Measurements from ENCODE around the gene SH3RF3. TPM values are rescaled to one million over a fixed set of nuclear protein-coding genes. Genes with fewer than 3 reads are reported as not detected.

Gene SH3RF3
- total RNA-seq, 2 donors from 2014 or later: 1.3 to 2.7 TPM

GRCh38 chr2:109242210-109242653 is 113.2 kb downstream of the SH3RF3 start:
- ATAC-seq: no peak
- intact Hi-C loops (cut with DNase I, micrococcal nuclease): no loop called here
- no peak for DNase-seq

- DNase-seq: no peak
- ATAC-seq: no peak
- intact Hi-C loops (cut with DNase I, micrococcal nuclease): no loop called here
These were observed 113.8 kb downstream of the SH3RF3 start for GRCh38 chr2:109242654-109243331.

- DNase-seq (no peak), ATAC-seq (no peak)
- intact Hi-C loops (cut with DNase I, micrococcal nuclease): no loop called here
These were observed 114.7 kb downstream of the SH3RF3 start for GRCh38 chr2:109243526-109244303.

GRCh38 chr2:109244304-109244582 is 115.2 kb downstream of the SH3RF3 start:
- intact Hi-C loops (cut with DNase I, micrococcal nuclease): no loop called here
- DNase-seq: no peak
- ATAC-seq: no peak

DNA sequence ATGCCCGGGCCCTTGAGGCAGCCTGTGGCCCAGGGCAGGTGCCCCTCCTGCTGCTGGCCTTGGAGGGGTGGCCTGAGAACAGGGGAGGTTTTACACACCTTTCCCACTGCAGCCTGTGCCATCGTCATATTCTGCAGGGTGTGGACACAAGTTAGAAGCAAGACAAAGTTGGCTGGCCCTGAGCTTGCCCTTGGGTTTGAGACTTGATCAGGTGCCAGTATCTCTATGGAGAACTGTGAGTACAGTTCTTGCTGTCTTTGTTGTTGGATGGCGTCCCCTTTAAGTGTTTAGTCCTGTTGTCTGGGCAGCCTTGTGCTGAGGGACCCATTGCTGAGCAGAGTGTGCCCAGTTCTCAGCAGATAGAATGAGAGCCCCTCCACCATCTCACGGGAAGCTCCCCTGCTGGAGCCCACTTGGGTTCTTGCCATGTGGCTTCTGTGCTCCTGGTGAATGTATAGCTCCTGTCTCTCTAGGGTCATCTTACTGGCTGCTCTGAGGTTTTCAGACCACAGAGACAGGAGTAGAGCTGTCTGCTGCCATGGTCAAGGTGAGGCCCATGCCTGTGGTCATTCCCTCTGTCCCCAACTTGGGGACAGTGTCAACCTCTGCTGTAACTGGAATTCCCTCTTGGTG is 115.9 kb downstream of the SH3RF3 start:
- ATAC-seq: no peak
- intact Hi-C loops (cut with DNase I, micrococcal nuclease): no loop called here
- no peak for DNase-seq

GRCh38 chr2:109246176-109246575 is 117.2 kb downstream of the SH3RF3 start:
- intact Hi-C loops (cut with DNase I, micrococcal nuclease): no loop called here
- no peak for ATAC-seq
- DNase-seq: no peak

DNA sequence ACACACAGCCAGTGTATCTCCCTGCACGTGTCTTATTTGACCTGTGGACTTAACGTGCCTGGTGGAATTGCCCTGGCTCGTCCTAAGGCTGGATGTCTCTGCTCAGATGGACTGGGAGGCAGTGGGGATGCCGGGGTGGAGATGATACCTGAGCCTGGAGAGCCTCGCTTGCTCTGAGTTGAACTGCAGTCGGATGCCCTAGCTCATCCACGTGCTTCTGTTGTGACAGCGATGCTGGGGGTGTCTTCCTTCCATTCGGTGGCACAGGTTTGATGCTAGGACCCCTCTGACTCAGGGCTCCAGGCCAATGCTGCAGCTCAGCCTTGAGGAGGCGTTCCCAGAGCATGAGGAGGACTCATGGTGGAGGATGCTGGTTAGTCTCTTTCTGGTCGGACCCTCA is 117.6 kb downstream of the SH3RF3 start:
- no peak for ATAC-seq
- no peak for DNase-seq
- intact Hi-C loops (cut with DNase I, micrococcal nuclease): no loop called here

GRCh38 chr2:109247340-109247739 is 118.3 kb downstream of the SH3RF3 start:
- peak; percentile 99 for ATAC-seq
- intact Hi-C loops (cut with DNase I, micrococcal nuclease): no loop called here
- peak; percentile 36 to 41 for DNase-seq

DNA sequence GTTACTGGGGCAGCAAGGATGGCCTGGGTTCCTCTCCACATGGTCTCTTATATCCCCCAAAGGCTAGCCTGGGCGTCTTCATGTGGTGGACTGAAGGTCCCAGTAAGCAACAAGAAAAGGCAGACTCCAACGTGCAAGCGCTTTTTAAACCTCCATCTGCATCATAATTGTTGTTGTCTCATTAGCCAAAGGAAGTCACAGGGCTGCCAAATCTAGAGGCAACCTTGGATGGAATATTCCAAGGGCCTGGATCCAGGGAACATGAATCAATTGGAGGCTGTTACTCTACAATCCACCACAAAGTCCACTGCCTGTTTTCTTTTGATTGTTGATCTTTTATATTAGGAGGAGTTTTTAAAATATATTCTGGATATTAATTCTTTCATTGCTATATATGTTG is 118.8 kb downstream of the SH3RF3 start:
- peak; percentile 20 for ATAC-seq
- DNase-seq: no peak
- intact Hi-C loops (cut with DNase I, micrococcal nuclease): no loop called here

DNA sequence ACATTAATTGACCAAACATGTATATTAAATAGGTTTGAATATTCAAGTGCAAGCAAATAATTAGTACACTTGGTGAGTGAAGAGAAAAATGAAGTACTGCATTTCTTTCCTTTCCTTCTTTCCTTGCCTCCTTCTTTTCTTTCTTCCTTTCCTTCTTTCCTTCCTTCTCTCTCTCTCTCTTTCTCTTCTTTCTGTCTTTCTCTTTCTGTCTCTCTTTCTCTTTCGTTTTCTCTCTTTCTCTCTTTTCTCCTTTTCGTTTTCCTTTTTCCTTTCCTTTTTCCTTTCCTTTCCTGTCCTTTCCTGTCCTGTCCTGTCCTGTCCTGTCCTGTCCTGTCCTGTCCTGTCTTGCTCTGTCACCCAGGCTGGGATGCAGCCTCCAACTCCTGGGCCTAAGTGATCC is 119.6 kb downstream of the SH3RF3 start:
- intact Hi-C loops (cut with DNase I, micrococcal nuclease): no loop called here

DNA sequence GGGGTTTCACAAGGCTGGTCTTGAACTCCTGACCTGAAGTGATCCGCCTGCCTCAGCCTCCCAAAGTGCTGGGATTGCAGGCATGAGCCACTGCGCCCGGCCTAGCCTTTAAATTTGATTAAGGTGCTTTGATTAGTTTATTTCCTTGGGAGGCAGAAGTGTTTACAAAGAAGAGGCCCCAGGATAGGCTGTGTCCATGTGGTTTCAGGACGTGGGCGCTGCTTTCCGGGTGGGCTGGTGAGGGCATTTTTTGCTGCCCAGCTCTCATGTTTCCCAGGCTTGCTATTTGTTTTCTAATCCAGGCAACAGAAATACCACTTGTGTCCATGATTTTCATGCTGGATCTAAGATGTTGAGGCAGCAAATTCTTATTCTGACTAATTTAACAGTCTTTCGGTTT is 124.2 kb downstream of the SH3RF3 start:
- DNase-seq: no peak
- intact Hi-C loops (cut with DNase I, micrococcal nuclease): no loop called here
- no peak for ATAC-seq

More for the DNA sequence above, 119.6 kb downstream of the SH3RF3 start:
- DNase-seq: no peak
- no peak for ATAC-seq

DNA sequence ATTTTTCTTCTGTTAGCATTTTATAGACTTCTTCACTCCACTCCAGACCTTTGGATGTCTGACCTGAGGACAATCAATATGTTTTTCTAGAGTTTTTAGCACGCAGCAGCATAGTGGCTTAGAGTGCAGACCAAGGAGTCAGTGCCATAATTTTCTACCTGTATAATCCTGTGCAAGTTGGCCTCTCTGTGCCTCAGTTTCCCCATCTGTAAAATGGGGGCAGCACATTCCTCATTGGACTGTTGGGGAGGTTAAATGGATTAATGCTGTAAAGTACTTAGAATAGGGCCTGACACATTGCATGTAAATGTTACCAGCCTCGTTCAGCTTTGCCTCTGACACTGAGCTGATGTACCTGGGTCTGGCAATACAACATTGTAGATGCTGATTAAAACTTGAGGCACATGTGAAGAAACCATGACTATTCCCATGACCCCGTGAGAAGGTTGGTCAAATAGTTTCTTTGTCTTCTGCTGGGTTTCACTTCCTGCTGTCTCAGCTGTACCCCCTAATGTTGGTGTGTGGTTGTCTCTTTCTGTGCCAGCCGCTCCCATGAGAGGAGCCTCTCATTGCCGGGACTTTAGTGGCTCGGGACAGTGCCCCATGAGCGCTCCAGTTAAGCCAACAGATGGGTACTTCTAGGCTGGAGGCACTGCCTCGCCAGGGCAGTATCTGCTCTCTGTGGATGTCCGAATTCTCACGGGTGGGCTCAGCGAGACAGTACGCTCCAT is 125.3 kb downstream of the SH3RF3 start:
- ATAC-seq (no peak), DNase-seq (no peak)
- intact Hi-C loops (cut with DNase I, micrococcal nuclease): no loop called here

DNA sequence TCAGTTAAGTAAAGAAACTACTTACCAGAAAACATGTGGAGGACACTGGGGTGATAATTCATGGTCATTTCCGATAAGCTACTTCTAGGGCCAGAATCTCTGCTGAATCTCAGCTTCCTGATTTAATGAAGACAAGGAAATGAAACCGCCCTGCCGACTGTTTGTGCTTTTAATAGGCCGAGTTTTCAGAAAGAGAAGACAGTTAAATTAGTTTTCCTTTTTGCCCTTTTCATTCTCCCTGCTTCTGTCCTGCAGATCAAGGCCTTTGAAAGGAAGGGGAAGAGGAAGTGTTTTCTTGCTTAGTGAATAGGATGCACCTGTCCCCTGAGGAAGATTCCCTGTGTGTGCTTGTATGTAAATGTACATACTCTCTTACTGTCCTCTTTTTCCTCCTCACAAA is 126.6 kb downstream of the SH3RF3 start:
- intact Hi-C loops (cut with DNase I, micrococcal nuclease): no loop called here
- no peak for ATAC-seq
- no peak for DNase-seq

GRCh38 chr2:109256111-109256510 is 127.1 kb downstream of the SH3RF3 start:
- intact Hi-C loops (cut with DNase I, micrococcal nuclease): no loop called here
- ATAC-seq (no peak), DNase-seq (no peak)

DNA sequence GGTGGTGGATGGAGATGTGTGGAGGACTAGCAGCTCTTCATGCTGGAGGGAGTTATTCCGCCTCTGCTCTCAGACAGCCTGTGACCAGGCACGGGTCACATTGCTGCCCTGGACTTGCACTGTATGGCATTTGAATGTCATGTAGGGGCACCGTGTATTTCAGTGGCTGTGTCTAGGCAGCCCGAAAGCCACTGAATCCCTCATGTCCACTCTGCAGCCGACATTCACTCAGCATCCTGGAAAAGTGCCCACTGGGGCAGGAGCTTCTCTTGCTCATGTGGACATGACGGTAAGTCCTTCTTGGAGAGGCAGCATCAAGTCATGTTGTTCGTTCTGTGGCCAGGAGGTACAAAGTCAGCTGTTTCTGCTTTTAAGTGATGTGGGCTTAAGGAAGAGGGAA is 127.9 kb downstream of the SH3RF3 start:
- ATAC-seq (no peak), DNase-seq (no peak)
- intact Hi-C loops (cut with DNase I, micrococcal nuclease): no loop called here

DNA sequence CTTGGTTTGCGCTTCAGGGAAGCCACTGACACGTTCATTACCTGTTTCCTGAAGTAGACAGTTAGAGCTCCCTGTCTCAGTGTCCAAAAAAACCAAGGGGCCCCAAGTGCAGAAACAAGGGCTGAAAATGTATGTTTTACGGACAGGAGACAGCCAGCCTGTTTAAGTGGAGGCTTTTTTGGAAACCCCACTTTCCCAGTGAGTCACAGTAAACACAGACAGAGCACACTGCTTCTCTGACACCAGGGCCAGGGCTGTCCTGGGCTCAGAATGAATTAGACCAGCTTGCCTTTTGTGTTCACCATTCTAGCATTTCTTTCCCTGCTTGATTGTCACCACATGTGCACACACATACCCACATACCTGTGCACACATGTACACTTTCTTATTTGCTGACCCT is 128.6 kb downstream of the SH3RF3 start:
- ATAC-seq (no peak), DNase-seq (no peak)

DNA sequence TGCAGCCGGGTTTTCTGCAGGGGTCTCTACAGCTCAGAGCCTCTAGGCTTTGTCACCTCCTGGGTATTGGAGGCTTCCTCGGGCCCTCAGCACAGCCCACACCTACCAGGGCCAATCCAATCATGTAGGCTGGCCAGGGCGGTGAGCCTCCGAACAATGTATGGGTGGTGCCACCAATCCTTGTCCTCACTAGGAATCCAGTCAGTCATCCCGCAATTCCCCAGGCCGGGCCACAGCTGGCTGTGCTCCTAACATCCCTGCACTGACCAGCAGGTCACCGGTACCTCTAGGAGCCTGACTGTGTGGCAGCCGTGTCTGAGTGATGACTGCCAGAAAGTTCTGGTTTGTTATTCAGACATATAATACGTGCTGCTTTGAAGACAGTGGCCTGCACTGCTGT is 129.4 kb downstream of the SH3RF3 start:
- intact Hi-C loops (cut with DNase I, micrococcal nuclease): no loop called here
- no peak for ATAC-seq
- no peak for DNase-seq

More for the DNA sequence above, 128.6 kb downstream of the SH3RF3 start:
- intact Hi-C loops (cut with DNase I, micrococcal nuclease): no loop called here

- ATAC-seq: no peak
- intact Hi-C loops (cut with DNase I, micrococcal nuclease): no loop called here
- DNase-seq: no peak
These were observed 130.0 kb downstream of the SH3RF3 start for GRCh38 chr2:109258905-109259540.

GRCh38 chr2:109259671-109260070 is 130.7 kb downstream of the SH3RF3 start:
- no peak for DNase-seq

More at GRCh38 chr2:109259671-109260070, 130.7 kb downstream of the SH3RF3 start:
- intact Hi-C loops (cut with DNase I, micrococcal nuclease): no loop called here
- ATAC-seq: no peak

All from left colon (tissue), 2 donors.